ENCODE results near the gene MAN1A1.

The MAN1A1 gene

GRCh38 chr6:119273272-119274196, 76.0 kb downstream of the MAN1A1 start:
- no peak for DNase-seq (ENCODE audit: low read depth in 1 of 2, low spot score in 1 of 2)

GRCh38 chr6:119270545-119270944, 79.0 kb downstream of the MAN1A1 start:
- no peak for DNase-seq (ENCODE audit: low read depth in 1 of 2, low spot score in 1 of 2)

DNA sequence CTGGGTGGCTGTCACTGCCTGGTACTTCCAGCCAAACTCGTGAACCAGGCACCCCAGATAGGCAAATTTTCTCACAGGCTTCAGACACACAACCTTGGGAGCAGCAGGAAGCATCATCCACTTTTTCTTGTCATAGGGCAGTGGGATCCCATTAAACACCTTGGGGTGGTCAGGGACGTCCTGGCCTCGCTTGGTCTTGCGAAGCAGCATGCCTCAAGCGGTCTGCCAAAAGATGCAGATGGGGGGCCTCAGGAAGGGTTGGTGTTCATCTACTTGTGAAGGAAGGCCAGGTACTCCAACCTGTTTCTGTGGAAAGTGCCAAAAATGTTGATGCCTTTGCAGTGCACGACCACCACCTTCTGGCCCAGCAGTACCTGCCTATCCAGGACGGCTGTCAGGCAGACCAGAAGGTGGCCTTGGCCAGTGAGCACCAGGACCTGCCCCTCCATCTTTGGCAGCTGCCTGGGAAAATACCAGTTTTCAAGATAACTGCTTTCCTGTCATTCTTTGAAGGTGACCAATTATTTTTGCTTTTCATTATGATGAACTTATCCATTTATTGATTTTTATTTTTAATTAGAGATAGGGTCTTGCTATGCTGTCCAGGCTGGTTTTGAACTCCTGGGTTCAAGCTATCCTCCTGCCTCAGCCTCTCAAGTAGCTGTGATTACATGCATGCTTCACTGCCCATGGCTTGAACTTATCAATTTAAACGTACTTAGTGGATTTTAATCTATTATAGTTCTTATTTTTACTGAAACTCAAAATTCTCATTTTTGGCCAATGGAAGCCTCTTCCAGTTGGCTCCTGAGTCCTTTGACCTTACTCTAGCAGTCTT, 80.1 kb downstream of the MAN1A1 start:
- DNase-seq (ENCODE audit: low read depth in 1 of 2, low spot score in 1 of 2) = no peak

DNA sequence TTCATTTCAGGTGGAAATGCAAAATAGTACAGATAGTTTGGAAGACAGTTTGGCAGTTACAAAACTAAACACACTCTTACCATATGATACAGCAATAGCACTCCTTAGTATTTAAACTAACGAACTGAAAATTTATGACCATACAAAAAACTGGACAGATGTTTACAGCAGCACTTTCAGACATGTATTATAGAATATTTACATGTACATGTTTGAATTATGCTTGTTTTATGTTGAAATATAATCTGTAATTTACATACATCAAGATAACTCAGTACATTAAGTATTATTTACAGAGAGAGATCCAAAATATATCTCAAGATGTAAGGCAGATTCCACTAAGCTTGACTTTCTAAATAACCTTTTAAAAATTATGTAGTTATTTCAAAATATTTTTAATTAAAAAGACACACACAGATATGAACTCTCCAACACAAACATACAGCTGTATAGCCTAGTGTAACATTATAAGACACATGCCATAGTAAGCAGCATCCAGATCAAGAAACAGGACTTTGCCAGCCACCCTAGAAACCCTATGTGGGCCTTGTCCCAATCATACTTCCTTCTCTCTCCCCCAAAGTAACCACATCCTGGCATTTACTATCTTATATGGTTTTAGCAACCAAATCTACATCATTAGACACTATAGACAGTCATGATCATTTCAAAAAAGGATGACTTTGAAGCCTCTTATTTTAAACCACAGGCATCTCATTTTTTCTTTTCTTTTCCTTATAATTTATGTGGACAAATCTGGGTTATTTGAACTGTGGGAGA, 82.2 kb downstream of the MAN1A1 start:
- no peak for DNase-seq (ENCODE audit: low read depth in 1 of 2, low spot score in 1 of 2)

DNA sequence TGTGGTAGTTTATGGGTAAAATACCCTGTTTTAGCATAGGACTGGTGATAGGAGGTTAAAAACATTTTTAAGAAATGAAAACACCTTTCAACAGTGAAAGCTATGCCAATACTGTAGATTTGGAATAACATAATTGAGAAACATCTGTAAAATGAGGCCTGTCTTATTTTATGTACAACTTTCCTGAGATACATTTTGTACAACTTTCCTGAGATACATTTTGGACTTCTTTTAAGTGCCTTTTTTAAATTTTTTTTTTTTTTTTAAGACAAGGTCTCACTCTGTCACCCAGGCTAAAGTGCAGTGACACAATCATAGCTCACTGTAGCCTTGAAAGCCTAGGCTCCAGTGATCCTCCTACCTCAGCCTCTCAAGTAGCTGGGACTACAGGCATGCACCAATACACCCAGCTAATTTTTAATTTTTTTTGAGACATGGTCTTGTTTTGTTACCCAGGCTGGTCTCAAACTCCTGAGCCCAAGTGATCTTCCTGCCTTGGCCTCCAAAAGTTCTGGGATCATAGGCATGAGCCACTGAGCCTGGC, 84.6 kb downstream of the MAN1A1 start:
- DNase-seq (ENCODE audit: low read depth in 1 of 2, low spot score in 1 of 2) = no peak

DNA sequence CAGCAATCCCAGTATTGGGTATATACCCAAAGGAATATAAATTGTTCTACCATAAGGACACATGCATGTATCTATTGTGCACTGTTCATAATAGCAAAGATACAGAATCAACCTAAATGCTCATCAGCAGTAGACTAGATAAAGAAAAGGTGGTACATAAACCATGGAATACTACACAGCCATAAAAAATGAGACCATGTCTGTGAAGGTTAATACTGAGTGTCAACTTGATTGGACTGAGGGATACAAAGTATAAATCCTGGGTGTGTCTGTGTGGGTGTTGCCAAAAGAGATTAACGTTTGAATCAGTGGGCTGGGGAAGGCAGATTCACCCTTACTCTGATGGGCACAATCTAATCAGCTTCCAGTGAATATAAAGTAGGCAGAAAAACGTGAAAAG, 86.9 kb downstream of the MAN1A1 start:
- DNase-seq (ENCODE audit: low read depth in 1 of 2, low spot score in 1 of 2) = no peak

GRCh38 chr6:119261944-119262284, 87.6 kb downstream of the MAN1A1 start:
- DNase-seq (ENCODE audit: low read depth in 1 of 2, low spot score in 1 of 2) = no peak

DNA sequence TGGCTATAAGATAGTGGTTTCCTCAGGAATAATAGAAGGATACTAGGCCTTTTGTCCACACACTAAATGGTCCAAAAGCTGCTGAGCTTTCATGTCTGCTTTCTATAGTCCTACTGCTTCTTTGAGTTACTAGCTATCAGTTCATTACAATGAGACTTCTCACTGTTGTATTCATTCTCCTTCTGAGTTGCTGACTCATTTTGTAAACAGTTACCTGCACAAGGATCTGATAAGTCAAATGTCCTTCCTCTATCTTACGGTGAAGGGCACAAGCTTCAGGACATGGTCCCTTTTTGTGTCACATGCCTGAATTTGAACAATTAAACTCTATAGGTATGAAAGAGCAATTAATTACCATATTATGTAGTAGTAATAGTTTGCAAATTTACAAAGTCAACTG, 90.5 kb downstream of the MAN1A1 start:
- DNase-seq (ENCODE audit: low read depth in 1 of 2, low spot score in 1 of 2) = no peak

DNA sequence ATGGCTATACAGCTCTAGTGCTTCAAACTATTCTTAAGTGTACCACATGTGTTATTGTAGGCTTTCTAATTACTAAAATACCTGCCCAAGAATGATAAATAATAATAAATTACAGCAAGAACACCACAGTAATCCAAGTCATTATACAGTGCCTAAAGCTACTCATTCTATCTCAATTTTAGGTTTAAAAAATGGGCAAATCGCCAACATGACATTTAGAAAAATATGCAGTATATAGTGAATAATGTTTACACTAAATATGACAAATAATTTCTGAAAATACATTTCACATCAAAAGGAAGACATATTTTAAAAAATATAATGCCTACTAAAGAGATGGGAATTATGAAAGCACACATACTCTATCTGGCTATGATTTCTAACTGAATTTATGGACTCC, 91.8 kb downstream of the MAN1A1 start:
- no peak for DNase-seq (ENCODE audit: low read depth in 1 of 2, low spot score in 1 of 2)

GRCh38 chr6:119256978-119257462, 92.5 kb downstream of the MAN1A1 start:
- no peak for DNase-seq (ENCODE audit: low read depth in 1 of 2, low spot score in 1 of 2)

- DNase-seq (ENCODE audit: low read depth in 1 of 2, low spot score in 1 of 2) = no peak
Measured at GRCh38 chr6:119256392-119256791, 93.2 kb downstream of the MAN1A1 start.

- DNase-seq (ENCODE audit: low read depth in 1 of 2, low spot score in 1 of 2) = no peak
Measured at GRCh38 chr6:119255492-119255891, 94.1 kb downstream of the MAN1A1 start.

DNA sequence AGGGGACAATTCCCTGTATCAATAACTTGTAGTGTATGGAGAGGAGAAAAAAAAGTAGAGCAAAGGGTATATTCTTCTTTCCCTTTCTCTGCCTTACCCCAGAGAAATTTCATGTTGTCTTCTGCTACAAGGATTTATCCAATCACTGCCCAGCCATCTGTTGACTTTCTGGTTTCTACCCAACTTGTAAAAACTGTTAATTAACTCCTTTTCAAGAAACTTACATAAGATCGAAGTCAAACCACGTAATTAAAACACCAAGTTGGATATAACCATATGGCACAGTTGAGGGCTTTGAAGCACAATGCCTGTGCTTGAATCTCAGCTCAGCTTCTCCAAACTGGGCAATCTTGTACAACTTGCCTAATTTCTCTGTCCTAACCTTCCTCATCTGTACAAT, 99.5 kb downstream of the MAN1A1 start:
- no peak for DNase-seq (ENCODE audit: low read depth in 1 of 2, low spot score in 1 of 2)

GRCh38 chr6:119249319-119249718, 100.2 kb downstream of the MAN1A1 start:
- no peak for DNase-seq (ENCODE audit: low read depth in 1 of 2, low spot score in 1 of 2)

DNA sequence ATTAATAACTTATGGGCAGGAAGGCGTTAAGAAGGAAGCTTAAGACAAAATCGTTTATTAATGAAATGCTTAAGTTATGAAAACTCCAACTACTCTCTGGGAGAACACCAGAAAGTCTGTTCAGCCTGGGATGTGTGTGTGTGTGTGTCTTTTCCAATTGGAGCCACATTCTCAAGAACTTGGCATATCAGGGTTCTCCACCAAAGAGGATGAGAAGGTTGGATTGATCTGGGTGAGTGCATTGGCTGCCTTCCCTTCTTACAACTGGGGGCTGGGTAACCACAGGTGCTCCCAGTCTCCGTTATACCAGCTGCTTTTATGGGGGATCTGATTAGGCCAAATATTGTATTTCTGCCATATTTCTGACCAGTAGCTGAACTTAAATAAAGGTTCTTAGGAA, 102.1 kb downstream of the MAN1A1 start:
- no peak for DNase-seq (ENCODE audit: low read depth in 1 of 2, low spot score in 1 of 2)

DNA sequence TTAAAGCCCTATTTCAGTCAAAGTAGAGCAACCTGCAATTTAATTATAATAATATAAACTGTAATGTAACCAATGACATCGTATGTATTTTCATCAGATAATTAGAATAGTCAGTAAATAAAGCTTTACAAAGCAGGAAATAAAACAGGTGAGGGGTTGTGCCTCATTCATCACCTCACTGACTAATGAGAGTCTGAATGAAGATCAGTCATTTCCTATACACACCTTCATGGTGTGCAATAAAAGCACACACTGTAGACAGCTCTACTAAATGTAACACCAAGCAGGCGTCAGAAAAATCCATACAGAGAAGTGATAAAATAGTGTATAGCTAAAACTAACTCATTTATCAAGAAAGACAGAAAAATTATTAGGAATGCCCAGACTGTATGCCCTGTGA, 105.9 kb downstream of the MAN1A1 start:
- no peak for DNase-seq (ENCODE audit: low read depth in 1 of 2, low spot score in 1 of 2)

DNA sequence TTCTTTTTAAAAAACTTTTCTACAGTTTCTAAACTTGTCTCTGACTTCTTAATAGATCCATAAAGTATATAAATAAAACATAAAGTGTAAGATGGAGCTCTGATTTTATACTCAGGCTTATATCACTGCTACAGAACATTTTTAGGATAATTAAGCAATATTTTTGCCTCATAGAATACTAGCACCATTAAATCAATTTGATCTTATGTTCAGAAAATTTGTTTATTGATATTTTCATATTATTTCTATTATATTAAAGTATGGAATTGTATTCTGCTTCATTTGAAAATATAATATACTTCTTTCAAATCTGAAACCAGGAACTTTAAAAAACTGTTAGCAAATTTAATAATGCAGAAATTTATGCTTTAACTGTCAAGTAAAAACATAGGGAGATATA, 106.5 kb downstream of the MAN1A1 start:
- DNase-seq (ENCODE audit: low read depth in 1 of 2, low spot score in 1 of 2) = no peak

DNA sequence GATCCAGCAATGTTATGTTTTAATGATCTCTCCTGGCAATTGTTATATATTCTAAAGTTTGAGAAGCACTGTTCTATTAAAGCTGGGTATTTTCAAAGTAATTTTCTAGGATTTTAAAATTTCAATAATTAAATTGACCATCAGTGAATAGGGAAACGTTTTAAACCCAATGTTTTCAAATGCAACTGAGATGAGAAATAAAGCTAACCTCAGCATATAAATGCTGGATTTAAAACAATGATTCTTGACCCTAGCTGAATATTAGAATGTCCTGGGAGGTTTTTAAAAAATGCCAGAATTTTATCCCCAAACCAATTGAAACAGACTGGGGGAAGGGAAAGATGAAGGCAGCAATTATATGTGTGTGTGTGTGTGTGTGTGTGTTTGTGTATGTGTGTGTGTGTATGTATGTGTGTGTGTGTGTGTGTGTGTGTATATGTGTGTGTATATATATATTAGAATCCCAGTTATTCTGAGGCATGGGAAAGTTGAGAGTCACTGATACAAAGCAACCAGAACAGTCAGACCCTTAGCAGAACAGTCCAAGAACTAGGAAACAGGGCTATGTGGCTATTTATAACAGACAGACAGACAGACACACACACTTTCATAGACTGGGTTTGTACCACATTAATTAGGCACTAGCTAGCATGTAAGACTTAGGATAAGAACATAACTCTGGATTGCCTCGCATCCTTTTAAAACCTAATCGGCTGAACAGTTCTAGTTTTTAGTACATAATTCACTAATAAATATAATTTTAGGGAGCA, 107.8 kb downstream of the MAN1A1 start:
- no peak for DNase-seq (ENCODE audit: low read depth in 1 of 2, low spot score in 1 of 2)

DNA sequence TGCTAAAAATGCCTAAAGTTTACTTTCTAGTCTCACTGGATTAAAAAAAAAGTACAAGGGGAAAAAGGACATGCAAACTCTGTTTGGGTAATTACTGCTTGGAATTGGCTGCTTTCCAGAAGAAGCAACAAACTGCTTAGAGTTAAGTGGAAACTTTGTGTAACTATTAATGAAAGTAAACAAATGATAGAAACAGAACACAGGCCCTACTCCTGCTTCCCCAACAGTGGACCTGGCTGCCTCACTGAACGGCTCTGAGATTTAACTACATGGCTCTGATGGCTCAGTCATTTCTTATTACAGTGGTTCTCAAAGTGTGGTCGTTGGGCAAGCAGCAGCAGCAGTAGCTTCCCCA, 108.5 kb downstream of the MAN1A1 start:
- DNase-seq (ENCODE audit: low read depth in 1 of 2, low spot score in 1 of 2) = no peak

All from stimulated activated CD4-positive, alpha-beta T cell treated with anti-CD3 and anti-CD28 coated beads, Interleukin-15, amount 100 ng/mL, for 1 hour (primary cell).